ENCODE data around the gene AHCYL2.

Gene AHCYL2

DNA sequence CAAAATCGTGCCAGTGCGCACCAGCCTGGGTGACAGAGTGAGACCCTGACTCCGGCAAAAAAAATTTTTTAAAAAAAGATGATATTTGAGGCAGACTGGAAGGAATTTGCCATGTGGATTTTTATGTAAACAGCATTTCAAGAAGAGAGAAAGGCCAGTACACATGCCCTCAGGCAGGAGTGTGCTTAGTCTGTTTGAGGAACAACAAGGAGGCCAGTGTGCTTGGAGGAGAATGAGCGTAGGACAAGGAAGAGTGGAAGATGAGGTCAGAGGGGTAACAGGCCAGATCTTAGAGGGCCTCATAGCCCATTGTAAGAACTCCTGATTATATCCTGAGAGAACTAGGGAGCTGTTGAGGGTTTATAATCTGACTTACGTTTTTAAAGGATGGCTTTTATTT is 192.2 kb downstream of the AHCYL2 start:
- no peak for DNase-seq (ENCODE audit: low read depth)
- TF ChIP-seq CTCF (conservative IDR thresholded peaks at IDR 0.05; ENCODE audit: control insufficient read depth, insufficient read depth, low read depth, low read length): no peak
- no peak overlapping the region for H3K4me3 ChIP-seq (ENCODE audit: control insufficient read depth, low read depth, low read length)

- DNase-seq (ENCODE audit: low read depth): no peak
- no peak overlapping the region for H3K4me3 ChIP-seq (ENCODE audit: control insufficient read depth, low read depth, low read length)
- TF ChIP-seq CTCF (conservative IDR thresholded peaks at IDR 0.05; ENCODE audit: control insufficient read depth, insufficient read depth, low read depth, low read length): no peak
Measured at GRCh38 chr7:129421717-129422250, 197.0 kb downstream of the AHCYL2 start.

- no peak for TF ChIP-seq CTCF (conservative IDR thresholded peaks at IDR 0.05; ENCODE audit: control insufficient read depth, insufficient read depth, low read depth, low read length)
- no peak overlapping the region for H3K4me3 ChIP-seq (ENCODE audit: control insufficient read depth, low read depth, low read length)
- no peak for DNase-seq (ENCODE audit: low read depth)
Measured at GRCh38 chr7:129422727-129423126, 197.9 kb downstream of the AHCYL2 start.

GRCh38 chr7:129423700-129424410 is 199.0 kb downstream of the AHCYL2 start:
- peak; percentile 23 for DNase-seq (ENCODE audit: low read depth)
- no peak overlapping the region for H3K4me3 ChIP-seq (ENCODE audit: control insufficient read depth, low read depth, low read length)
- no peak for TF ChIP-seq CTCF (conservative IDR thresholded peaks at IDR 0.05; ENCODE audit: control insufficient read depth, insufficient read depth, low read depth, low read length)

GRCh38 chr7:129426482-129426881 is 201.7 kb downstream of the AHCYL2 start:
- DNase-seq (ENCODE audit: low read depth): no peak
- no peak for TF ChIP-seq CTCF (conservative IDR thresholded peaks at IDR 0.05; ENCODE audit: control insufficient read depth, insufficient read depth, low read depth, low read length)
- no peak overlapping the region for H3K4me3 ChIP-seq (ENCODE audit: control insufficient read depth, low read depth, low read length)

- H3K4me3 ChIP-seq (ENCODE audit: control insufficient read depth, low read depth, low read length): no peak overlapping the region
- no peak for TF ChIP-seq CTCF (conservative IDR thresholded peaks at IDR 0.05; ENCODE audit: control insufficient read depth, insufficient read depth, low read depth, low read length)
- no peak for DNase-seq (ENCODE audit: low read depth)
Measured at GRCh38 chr7:129427526-129428045, 202.8 kb downstream of the AHCYL2 start.
